K562 (cell line): ENCODE data around the gene NQO2. TPM values are rescaled to one million over a fixed set of nuclear protein-coding genes. Genes with fewer than 3 reads are reported as not detected.
A peak's percentile ranks its signal among the peaks of the same experiment; 100 is the strongest.
"Not testable (repeated sequence)": the region's sequence is repeated elsewhere in the genome, so short reads cannot be mapped to it uniquely, and the experiment has no call there.

Source experiments
- ATAC-seq: fragments of 200-7000 bp; cut with Tn5 transposase; 3 replicates; pipeline ENCODE4 v1.9.1; 2020; ENCODE audit warnings: moderate library complexity
- BruUV-seq: library from RNA; stranded (reverse); fragments of 400-500 nt; replicated peaks from 2 replicates; lab custom pipeline; 2021; lab: Mats Ljungman, UMichigan
- CTCF ChIA-PET: fragments of 300-600 bp; formaldehyde crosslinking; extraction: SDS; loops from one replicate; lab custom pipeline; 2021; ENCODE audit warnings: low intra/inter-chr PET ratio; lab: Yijun Ruan, JAX
- POLR2A ChIA-PET: fragments of 300-600, 350-650 bp; sonication (Branson Sonifier 250); formaldehyde crosslinking; extraction: SDS; loops from one replicate; lab custom pipeline; 2021; ENCODE audit warnings: antibody characterized with exemption, inconsistent platforms; lab: Yijun Ruan, JAX
- DNase-seq, 4 experiments: peaks; one replicate each; pipeline versions ENCODE4 v3.0.0 to v3.0.0-alpha.2; 2011 to 2018; ENCODE audit warnings: low spot score in 3 of 4, mixed read lengths in 3 of 4; ENCODE audit errors: extremely low read depth in 1 of 4
- FAIRE-seq: peaks from 2 replicates; lab custom pipeline; 2011; peaks lifted over from hg19 to GRCh38; lab: Jason Lieb, UNC
- H2AFZ ChIP-seq: 2 replicates; pipeline ENCODE4 v1.6.0; 2011; ENCODE audit warnings: low read depth, low read length, control low read depth, inconsistent platforms
- H3K27ac ChIP-seq: fragments of 200-600 bp; 3 replicates; pipeline ENCODE4 v1.8.0; 2011; ENCODE audit warnings: low read depth, mild to moderate bottlenecking, control low read depth, inconsistent platforms, low read length, moderate library complexity, mixed read lengths; ENCODE audit errors: extremely low read depth
- H3K27me3 ChIP-seq, 2 experiments: fragments of 300-600 bp in 1 of 2; 2 replicates in 1 of 2; 3 replicates in 1 of 2; pipeline versions ENCODE4 v1.6.0 to v1.8.0; 2011; ENCODE audit warnings: inconsistent platforms in 2 of 2, low read length in 2 of 2, mild to moderate bottlenecking in 1 of 2, mixed read lengths in 1 of 2, moderate library complexity in 1 of 2; ENCODE audit not compliant: control insufficient read depth in 2 of 2, insufficient read depth in 2 of 2
- H3K36me3 ChIP-seq: fragments of 300-600 bp; 3 replicates; pipeline ENCODE4 v1.8.0; 2011; ENCODE audit warnings: mild to moderate bottlenecking, low read length, inconsistent platforms; ENCODE audit not compliant: control insufficient read depth, insufficient read depth
- H3K4me1 ChIP-seq, 2 experiments: fragments of 200-600 bp in 1 of 2; replicated peaks in 1 of 2; 2 replicates in 1 of 2; 3 replicates in 1 of 2; pipeline versions ENCODE4 v1.5.1 to v1.8.0; 2011; ENCODE audit warnings: inconsistent platforms in 2 of 2, low read length in 2 of 2, mild to moderate bottlenecking in 1 of 2, mixed read lengths in 1 of 2, moderate library complexity in 1 of 2; ENCODE audit not compliant: control insufficient read depth in 2 of 2, insufficient read depth in 2 of 2
- H3K4me2 ChIP-seq: 2 replicates; pipeline ENCODE4 v1.6.1; 2011; ENCODE audit warnings: low read length, control low read depth, inconsistent platforms, mixed read lengths; ENCODE audit not compliant: insufficient read depth
- H3K4me3 ChIP-seq: fragments of 200-600 bp; sonication (generic), shearing (Covaris generic); 2 replicates; pipeline ENCODE4 v1.5.1; 2016; ENCODE audit warnings: control low read depth, inconsistent platforms
- H3K79me2 ChIP-seq: fragments of 200-600 bp; 3 replicates; pipeline ENCODE4 v1.8.0; 2011; ENCODE audit warnings: low read length, inconsistent platforms; ENCODE audit not compliant: control insufficient read depth, insufficient read depth
- H3K9ac ChIP-seq, 2 experiments: 2 replicates each; pipeline versions ENCODE4 v1.6.0 to v1.6.1; 2011; ENCODE audit warnings: low read depth in 2 of 2, low read length in 2 of 2, control low read depth in 1 of 2, inconsistent platforms in 1 of 2, mild to moderate bottlenecking in 1 of 2, mixed read lengths in 1 of 2; ENCODE audit not compliant: insufficient read depth in 1 of 2
- H3K9me1 ChIP-seq: one replicate; pipeline ENCODE4 v1.6.0; 2011; ENCODE audit warnings: inconsistent platforms, mild to moderate bottlenecking, low read length, moderate library complexity; ENCODE audit not compliant: control insufficient read depth, insufficient read depth
- H3K9me3 ChIP-seq: replicated peaks from 2 replicates; pipeline ENCODE4 v1.5.1; 2011; ENCODE audit warnings: low read depth, low read length, inconsistent platforms; ENCODE audit not compliant: control insufficient read depth, insufficient read depth
- H4K20me1 ChIP-seq: replicated peaks from 2 replicates; pipeline ENCODE4 v1.6.1; 2011; ENCODE audit warnings: low read length, inconsistent platforms, mixed read lengths; ENCODE audit not compliant: control insufficient read depth, insufficient read depth
- MAFG ChIP-seq: fragments of 450-650 bp; conservative IDR thresholded peaks from 2 replicates; pipeline ENCODE4 v1.6.1; 2016; ENCODE audit warnings: missing genetic modification characterization, missing compliant biosample characterization
- MEIS2 ChIP-seq: fragments of 450-650 bp; IDR thresholded peaks from 2 replicates; pipeline ENCODE4 v1.6.1; 2014; ENCODE audit warnings: mild to moderate bottlenecking; ENCODE audit not compliant: partially characterized antibody
- NFIC ChIP-seq: fragments of 450-650 bp; IDR thresholded peaks from 2 replicates; pipeline ENCODE4 v1.6.1; 2017; ENCODE audit warnings: mild to moderate bottlenecking, inconsistent platforms
- PHF21A ChIP-seq: fragments of 450-650 bp; IDR thresholded peaks from 2 replicates; pipeline ENCODE4 v1.6.1; 2017; ENCODE audit warnings: low read depth, borderline replicate concordance
- ZKSCAN1 ChIP-seq: fragments of 150-350 bp; IDR thresholded peaks from 2 replicates; pipeline ENCODE4 v1.6.1; 2016; ENCODE audit warnings: low read depth, low read length
- ZNF766 ChIP-seq: fragments of 200-800 bp; sonication (Bioruptor generic); conservative IDR thresholded peaks from 2 replicates; pipeline ENCODE4 v1.6.1; 2016; ENCODE audit warnings: missing genetic modification characterization, missing compliant biosample characterization
- WGBS: fragments of 100-300 bp; shearing (Covaris generic); methylation state at CpG from one replicate; pipeline ENCODE4 v1.1.6; 2016; ENCODE audit warnings: low coverage, mixed read lengths; ENCODE audit not compliant: insufficient coverage; ENCODE audit errors: missing lambda C conversion rate; 5-methylcytosine and 5-hydroxymethylcytosine counted together
- in situ Hi-C: fragments of 300-500 bp; cut with MboI; formaldehyde crosslinking; loops from 4 replicates; pipeline ENCODE4 v1.15.0; 2018; ENCODE audit warnings: inconsistent platforms, mixed read lengths
- intact Hi-C: fragments of 100-400 bp; cut with micrococcal nuclease; formaldehyde crosslinking; loops from 2 replicates; pipeline ENCODE4 v1.14.2; 2022
- polyA plus RNA-seq, 8 experiments: library from polyadenylated mRNA; depleted of rRNA in 4 of 8; stranded (reverse) in 5 of 8; unstranded in 3 of 8; fragments of >200 nt; fragmentation: Nextera tagmentation in 2 of 8; fragmentation: Illumina TruSeq in 1 of 8; extraction: Ambion mirVana in 2 of 8; extraction: Trizol in 1 of 8; gene quantifications; 2 replicates each; pipeline versions ENCODE4 v1.2.1 to v1.2.3, GENCODE V29; 2011 to 2014; ENCODE audit warnings: inconsistent platforms in 1 of 8, missing spikeins in 1 of 8
- total RNA-seq, 7 experiments: library from RNA; depleted of rRNA in 6 of 7; stranded (reverse); fragments of >200 nt in 6 of 7; fragmentation: Illumina TruSeq in 2 of 7; extraction: Trizol in 2 of 7; gene quantifications; 2 replicates each; pipeline versions ENCODE4 v1.2.1 to v1.2.3, GENCODE V29; 2011 to 2021; ENCODE audit warnings: low replicate concordance in 1 of 7
- TF ChIP-seq, protein P1 (sequence below): fragments of 250-450 bp; sonication (Bioruptor Pico); IDR thresholded peaks from 2 replicates; pipeline ENCODE4 v1.5.0; 2021
- TF ChIP-seq, protein P2 (sequence below): IDR thresholded peaks from 2 replicates; pipeline ENCODE4 v1.6.1; 2011; ENCODE audit warnings: borderline replicate concordance, low read depth, mild to moderate bottlenecking, moderate library complexity, low read length; ENCODE audit not compliant: insufficient read depth, poor library complexity, severe bottlenecking
- TF ChIP-seq, protein P3 (sequence below), 2 experiments: fragments of 450-650 bp in 1 of 2; sonication (generic) in 1 of 2; formaldehyde crosslinking; conservative IDR thresholded peaks; 2 replicates each; pipeline versions ENCODE4 v1.4.0 to v1.8.1; 2020 to 2022; ENCODE audit warnings: mild to moderate bottlenecking in 1 of 2, missing genetic modification reagents in 1 of 2
- TF ChIP-seq, protein P4 (sequence below): fragments of 250-450 bp; sonication (Bioruptor Pico); IDR thresholded peaks from 2 replicates; pipeline ENCODE4 v1.8.0; 2021; ENCODE audit warnings: borderline replicate concordance, mild to moderate bottlenecking, moderate library complexity; ENCODE audit not compliant: poor library complexity, severe bottlenecking

NQO2 gene
- total and polyA plus RNA-seq, 9 of the 15 experiments (the other 6 are each of a cell fraction or from before 2014, with no cell fraction given): 54.6 to 214 (median 116) TPM

DNA sequence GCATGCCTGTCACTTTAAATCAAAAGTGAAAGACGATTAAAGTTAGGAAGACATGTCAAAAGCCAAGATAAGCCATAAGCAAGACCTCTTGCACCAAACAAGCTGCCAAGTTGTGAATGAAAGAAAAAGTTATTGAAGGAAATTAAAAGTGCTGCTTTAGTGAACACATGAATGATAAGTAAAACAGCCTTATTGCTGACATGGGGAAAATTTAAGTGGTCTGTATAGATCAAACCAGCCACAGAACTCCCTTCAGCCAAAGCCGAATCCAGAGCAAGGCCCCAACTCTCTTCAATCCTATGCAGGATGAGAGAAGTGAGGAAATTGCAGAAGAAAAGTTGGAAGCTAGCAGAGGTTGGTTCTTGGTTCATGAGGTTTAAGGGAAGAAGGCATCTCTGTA, 59.3 kb downstream of the NQO2 start (continued):
- TF ChIP-seq, protein P1, sequence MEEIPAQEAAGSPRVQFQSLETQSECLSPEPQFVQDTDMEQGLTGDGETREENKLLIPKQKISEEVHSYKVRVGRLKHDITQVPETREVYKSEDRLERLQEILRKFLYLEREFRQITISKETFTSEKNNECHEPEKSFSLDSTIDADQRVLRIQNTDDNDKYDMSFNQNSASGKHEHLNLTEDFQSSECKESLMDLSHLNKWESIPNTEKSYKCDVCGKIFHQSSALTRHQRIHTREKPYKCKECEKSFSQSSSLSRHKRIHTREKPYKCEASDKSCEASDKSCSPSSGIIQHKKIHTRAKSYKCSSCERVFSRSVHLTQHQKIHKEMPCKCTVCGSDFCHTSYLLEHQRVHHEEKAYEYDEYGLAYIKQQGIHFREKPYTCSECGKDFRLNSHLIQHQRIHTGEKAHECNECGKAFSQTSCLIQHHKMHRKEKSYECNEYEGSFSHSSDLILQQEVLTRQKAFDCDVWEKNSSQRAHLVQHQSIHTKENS: no peak
- TF ChIP-seq, protein P2, sequence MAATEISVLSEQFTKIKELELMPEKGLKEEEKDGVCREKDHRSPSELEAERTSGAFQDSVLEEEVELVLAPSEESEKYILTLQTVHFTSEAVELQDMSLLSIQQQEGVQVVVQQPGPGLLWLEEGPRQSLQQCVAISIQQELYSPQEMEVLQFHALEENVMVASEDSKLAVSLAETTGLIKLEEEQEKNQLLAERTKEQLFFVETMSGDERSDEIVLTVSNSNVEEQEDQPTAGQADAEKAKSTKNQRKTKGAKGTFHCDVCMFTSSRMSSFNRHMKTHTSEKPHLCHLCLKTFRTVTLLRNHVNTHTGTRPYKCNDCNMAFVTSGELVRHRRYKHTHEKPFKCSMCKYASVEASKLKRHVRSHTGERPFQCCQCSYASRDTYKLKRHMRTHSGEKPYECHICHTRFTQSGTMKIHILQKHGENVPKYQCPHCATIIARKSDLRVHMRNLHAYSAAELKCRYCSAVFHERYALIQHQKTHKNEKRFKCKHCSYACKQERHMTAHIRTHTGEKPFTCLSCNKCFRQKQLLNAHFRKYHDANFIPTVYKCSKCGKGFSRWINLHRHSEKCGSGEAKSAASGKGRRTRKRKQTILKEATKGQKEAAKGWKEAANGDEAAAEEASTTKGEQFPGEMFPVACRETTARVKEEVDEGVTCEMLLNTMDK: no peak
- no peak for TF ChIP-seq NFIC
- no peak for TF ChIP-seq ZKSCAN1
- no peak for TF ChIP-seq PHF21A
- TF ChIP-seq, protein P3, sequence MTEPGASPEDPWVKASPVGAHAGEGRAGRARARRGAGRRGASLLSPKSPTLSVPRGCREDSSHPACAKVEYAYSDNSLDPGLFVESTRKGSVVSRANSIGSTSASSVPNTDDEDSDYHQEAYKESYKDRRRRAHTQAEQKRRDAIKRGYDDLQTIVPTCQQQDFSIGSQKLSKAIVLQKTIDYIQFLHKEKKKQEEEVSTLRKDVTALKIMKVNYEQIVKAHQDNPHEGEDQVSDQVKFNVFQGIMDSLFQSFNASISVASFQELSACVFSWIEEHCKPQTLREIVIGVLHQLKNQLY (CRISPR knock-in tag; conservative IDR thresholded peaks at IDR 0.05): no peak
- TF ChIP-seq, protein P4, sequence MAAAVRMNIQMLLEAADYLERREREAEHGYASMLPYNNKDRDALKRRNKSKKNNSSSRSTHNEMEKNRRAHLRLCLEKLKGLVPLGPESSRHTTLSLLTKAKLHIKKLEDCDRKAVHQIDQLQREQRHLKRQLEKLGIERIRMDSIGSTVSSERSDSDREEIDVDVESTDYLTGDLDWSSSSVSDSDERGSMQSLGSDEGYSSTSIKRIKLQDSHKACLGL (CRISPR knock-in tag): no peak
- TF ChIP-seq MAFG (tag): peak; percentile 71
- TF ChIP-seq ZNF766 (CRISPR knock-in tag): no peak
- TF ChIP-seq MEIS2: peak; percentile 28

DNA sequence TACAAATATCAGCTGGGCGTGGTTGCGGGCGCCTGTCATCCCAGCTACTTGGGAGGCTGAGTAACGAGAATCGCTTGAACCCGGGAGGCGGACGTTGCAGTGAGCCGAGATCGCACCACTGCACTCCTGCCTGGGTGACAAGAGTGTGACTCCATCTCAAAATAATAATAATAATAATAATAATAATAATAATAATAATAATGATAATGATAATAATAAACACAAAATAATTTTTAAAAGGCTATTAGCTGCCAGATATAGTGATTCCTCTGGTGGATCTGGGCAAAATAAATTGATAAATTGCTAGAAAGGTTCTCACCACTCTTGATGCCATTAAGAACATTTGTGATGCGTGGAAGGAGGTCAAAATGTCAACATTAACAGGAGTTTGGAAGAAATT, 60.4 kb downstream of the NQO2 start:
- ATAC-seq, intact Hi-C loops, H3K27ac ChIP-seq, FAIRE-seq, in situ Hi-C loops, H3K4me2 ChIP-seq, H3K9me3 ChIP-seq, CTCF ChIA-PET, H2AFZ ChIP-seq, DNase-seq, H3K36me3 ChIP-seq, BruUV-seq, H3K9me1 ChIP-seq, H3K27me3 ChIP-seq, H3K9ac ChIP-seq, H3K4me3 ChIP-seq, H4K20me1 ChIP-seq: not testable (repeated sequence)
- POLR2A ChIA-PET: interaction anchor here (1.2 kb wide), 1 partner anchor 69 kb away, joined by 3 read pairs; no protein-coding TSS in a partner anchor
- peaks cover 17 to 28% of the 10 kb centered on the region in 2 experiments for H3K4me1 ChIP-seq
- peaks cover 13% of the 10 kb centered on the region for H3K79me2 ChIP-seq
- WGBS: 92% methylated on average over 11 of the region's 11 CpGs
